Ovary (tissue), 9 donors: ENCODE measurements around the gene RAB3D. TPM values are rescaled to one million over a fixed set of nuclear protein-coding genes. Genes with fewer than 3 reads are reported as not detected.

Experiments
- DNase-seq, 5 donors: peaks; one replicate each; pipeline ENCODE4 v3.0.0-alpha.2; 2019 to 2020
- H3K27ac ChIP-seq, 2 donors: fragments of 200-600 bp; one replicate each; pipeline versions ENCODE4 v1.5.1 to v1.8.0; 2019 to 2022
- H3K27me3 ChIP-seq: fragments of 200-600 bp; one replicate; pipeline ENCODE4 v1.8.0; 2022
- H3K36me3 ChIP-seq: fragments of 200-600 bp; sonication (generic); one replicate; pipeline ENCODE4 v1.5.1; 2019
- H3K4me1 ChIP-seq: one replicate; pipeline ENCODE4 v1.8.1; 2013; ENCODE audit warnings: mild to moderate bottlenecking, moderate library complexity; ENCODE audit not compliant: insufficient read depth
- H3K4me3 ChIP-seq: fragments of 200-600 bp; sonication (generic); one replicate; pipeline ENCODE4 v1.5.1; 2017
- H3K9me3 ChIP-seq, 2 donors: fragments of 200-600 bp in 1 of 2; sonication (generic) in 1 of 2; one replicate each; pipeline versions ENCODE4 v1.5.1 to v1.8.1; 2013 to 2019; ENCODE audit warnings: mild to moderate bottlenecking in 1 of 2, moderate library complexity in 1 of 2
- EP300 ChIP-seq: sonication (generic); formaldehyde crosslinking; IDR thresholded peaks from one replicate; pipeline ENCODE4 v1.6.1; 2017; ENCODE audit warnings: antibody characterized with exemption
- POLR2A ChIP-seq: fragments of 450-650 bp; IDR thresholded peaks from one replicate; pipeline ENCODE4 v1.6.1; 2017; ENCODE audit warnings: antibody characterized with exemption, mild to moderate bottlenecking, moderate library complexity
- WGBS, 3 donors: extraction: QIAGEN DNeasy Blood & Tissue Kit in 1 of 3; methylation state at CpG; one replicate each; pipeline versions ENCODE4 v1.1.5 to v1.1.7; 2013 to 2017; 5-methylcytosine and 5-hydroxymethylcytosine counted together
- intact Hi-C, 4 donors: fragments of 100-400 bp; cut with DNase I; formaldehyde crosslinking; loops; one replicate each; pipeline versions ENCODE4 v1.11.0 to v1.15.1; 2022 to 2023
- polyA plus RNA-seq, 2 donors: library from polyadenylated mRNA; stranded (reverse); fragments of 200-250 nt in 1 of 2; fragments of 350-450 nt in 1 of 2; fragmentation: Illumina TruSeq in 1 of 2; extraction: RNeasy Lipid Tissue Mini Kit (QIAGEN cat#74804) in 1 of 2; gene quantifications; one replicate each; pipeline ENCODE4 v1.2.3, GENCODE V29; 2013 to 2014
- total RNA-seq, 7 donors: library from RNA; depleted of rRNA in 2 of 7; stranded (reverse); fragments of >200 nt in 2 of 7; fragmentation: NEBNext Ultra II Directional in 3 of 7; extraction: Animal tissue kit (Norgen Biotek cat#: 25700) in 3 of 7; gene quantifications; one replicate each; pipeline versions ENCODE4 v1.1.0 to v1.2.4, GENCODE V29; 2016 to 2023
- TF ChIP-seq, protein P1 (sequence below), 3 donors: fragments of 450-650 bp in 2 of 3; fragments of 200-600 bp in 1 of 3; IDR thresholded peaks; one replicate each; pipeline versions ENCODE4 v1.5.1 to v1.8.0; 2016 to 2022; ENCODE audit warnings: antibody characterized with exemption in 3 of 3, mild to moderate bottlenecking in 1 of 3
- donor health status: DM: no; HTN: no; CAD: no; lungs with moderate emphysema.
- donor health status: DM: no; HTN: no; CAD: no.
- donor health status: Bipolar disorder and iron deficiency.
- donor health status: DM: yes; HTN: yes; CAD: no.
- donor health status: DM: no; HTN: no; CAD: no.
- donor health status: DM: yes; HTN: yes; CAD: no.

Gene RAB3D
- total and polyA plus RNA-seq, 9 donors, result 4.7 to 27.2 (median 16.5) TPM

- no peaks in the 10 kb centered on the region for H3K36me3 ChIP-seq
- peak; percentile 91 to 97 (median 93) for DNase-seq
- no peaks in the 10 kb centered on the region for H3K27me3 ChIP-seq
- no peaks in the 10 kb centered on the region for H3K4me1 ChIP-seq
- TF ChIP-seq, protein P1, sequence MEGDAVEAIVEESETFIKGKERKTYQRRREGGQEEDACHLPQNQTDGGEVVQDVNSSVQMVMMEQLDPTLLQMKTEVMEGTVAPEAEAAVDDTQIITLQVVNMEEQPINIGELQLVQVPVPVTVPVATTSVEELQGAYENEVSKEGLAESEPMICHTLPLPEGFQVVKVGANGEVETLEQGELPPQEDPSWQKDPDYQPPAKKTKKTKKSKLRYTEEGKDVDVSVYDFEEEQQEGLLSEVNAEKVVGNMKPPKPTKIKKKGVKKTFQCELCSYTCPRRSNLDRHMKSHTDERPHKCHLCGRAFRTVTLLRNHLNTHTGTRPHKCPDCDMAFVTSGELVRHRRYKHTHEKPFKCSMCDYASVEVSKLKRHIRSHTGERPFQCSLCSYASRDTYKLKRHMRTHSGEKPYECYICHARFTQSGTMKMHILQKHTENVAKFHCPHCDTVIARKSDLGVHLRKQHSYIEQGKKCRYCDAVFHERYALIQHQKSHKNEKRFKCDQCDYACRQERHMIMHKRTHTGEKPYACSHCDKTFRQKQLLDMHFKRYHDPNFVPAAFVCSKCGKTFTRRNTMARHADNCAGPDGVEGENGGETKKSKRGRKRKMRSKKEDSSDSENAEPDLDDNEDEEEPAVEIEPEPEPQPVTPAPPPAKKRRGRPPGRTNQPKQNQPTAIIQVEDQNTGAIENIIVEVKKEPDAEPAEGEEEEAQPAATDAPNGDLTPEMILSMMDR (IDR thresholded peaks at IDR 0.05), result peak; percentile 85 to 98 (median 97)
- no peak for TF ChIP-seq EP300
- no peak overlapping the region for H3K27ac ChIP-seq
- no peaks in the 10 kb centered on the region for H3K9me3 ChIP-seq
- peak overlapping the region; percentile 13 for H3K4me3 ChIP-seq
- WGBS, 3 donors, result 3% methylated on average over 39 to 41 of the region's 41 CpGs
- intact Hi-C loops, result loop anchor here in 3 of 4 donors (2.0 to 10.0 kb wide), 7 partner anchors 44 to 291 kb away; partner anchors contain the start of genes ELAVL3 (in 1 of the 3), EPOR (in 1 of the 3) and RAB3D (in 1 of the 3)
Measured at GRCh38 chr19:11293433-11294389, 45.7 kb downstream of the RAB3D start.

DNA sequence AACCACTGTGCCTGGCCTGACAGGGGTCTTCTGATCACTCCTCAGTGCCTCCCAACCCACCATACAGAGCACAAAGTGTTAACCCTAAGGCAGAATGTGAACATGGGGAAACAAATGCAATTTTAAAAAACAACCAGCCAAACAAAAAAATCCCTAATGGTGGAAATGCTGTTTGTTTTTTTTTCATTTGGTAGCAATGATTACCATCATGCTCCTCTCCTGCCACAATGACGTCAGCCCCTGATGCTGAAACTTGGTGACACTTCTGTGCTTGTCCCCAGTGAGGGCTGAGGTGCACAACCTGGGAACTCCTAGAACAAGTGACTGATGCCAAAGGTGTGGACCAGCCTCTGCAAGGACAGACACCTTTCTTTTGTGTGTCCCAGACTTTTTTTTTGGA, 47.5 kb downstream of the RAB3D start:
- intact Hi-C loops, result loop anchor here in 3 of 4 donors (5.0 to 10.0 kb wide), 6 partner anchors 45 to 293 kb away; partner anchors contain the start of genes ELAVL3 (in 1 of the 3), EPOR (in 1 of the 3) and RAB3D (in 1 of the 3)
- Histone ChIP-seq H3K27ac (no peak overlapping the region), H3K9me3 (no peaks in the 10 kb centered on the region), H3K36me3 (no peaks in the 10 kb centered on the region), H3K4me3 (no peak overlapping the region), H3K27me3 (no peaks in the 10 kb centered on the region), H3K4me1 (no peaks in the 10 kb centered on the region)
- no peak for DNase-seq
- WGBS, 3 donors, result 66 to 81% (median 74%) methylated on average over 1 of the region's 1 CpG
- no peak for TF ChIP-seq POLR2A
- no peak for TF ChIP-seq EP300
- TF ChIP-seq, protein P1 (IDR thresholded peaks at IDR 0.05), result no peak

DNA sequence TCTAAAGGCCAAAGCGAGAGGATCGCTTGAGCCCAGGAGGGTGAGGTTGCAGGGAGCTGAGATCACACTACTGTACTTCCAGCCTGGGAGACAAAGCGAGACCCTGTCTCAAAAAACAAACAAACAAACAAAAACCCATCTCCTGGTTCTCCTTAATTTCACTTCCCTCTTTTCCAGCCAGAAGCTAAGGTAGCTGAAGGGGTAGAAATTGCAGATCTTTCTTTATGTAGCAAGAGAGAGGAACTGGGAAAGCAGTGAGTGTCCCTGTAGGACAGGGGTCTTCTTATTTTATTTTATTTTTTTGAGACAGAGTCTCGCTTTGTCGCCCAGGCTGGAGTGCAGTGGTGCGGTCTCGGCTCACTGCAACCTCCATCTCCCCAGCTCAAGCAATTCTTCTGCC, 48.0 kb downstream of the RAB3D start:
- Histone ChIP-seq H3K36me3 (no peaks in the 10 kb centered on the region), H3K27me3 (no peaks in the 10 kb centered on the region), H3K4me3 (no peak overlapping the region), H3K4me1 (no peaks in the 10 kb centered on the region), H3K27ac (no peak overlapping the region), H3K9me3 (no peaks in the 10 kb centered on the region)
- WGBS, 3 donors, result 89 to 90% (median 90%) methylated on average over 7 of the region's 7 CpGs
- TF ChIP-seq, protein P1 (IDR thresholded peaks at IDR 0.05), result no peak
- TF ChIP-seq POLR2A (no peak), EP300 (no peak)
- no peak for DNase-seq
- intact Hi-C loops, result loop anchor here in 3 of 4 donors (5.0 to 10.0 kb wide), 6 partner anchors 46 to 293 kb away; partner anchors contain the start of genes ELAVL3 (in 1 of the 3), EPOR (in 1 of the 3) and RAB3D (in 1 of the 3)

GRCh38 chr19:11290256-11290655, 49.2 kb downstream of the RAB3D start:
- no peaks in the 10 kb centered on the region for H3K36me3 ChIP-seq
- no peaks in the 10 kb centered on the region for H3K9me3 ChIP-seq
- no peaks in the 10 kb centered on the region for H3K27me3 ChIP-seq
- 74 to 80% (median 75%) methylated on average over 4 of the region's 4 CpGs for WGBS, 3 donors
- TF ChIP-seq, protein P1 (IDR thresholded peaks at IDR 0.05), result no peak
- TF ChIP-seq POLR2A (no peak), EP300 (no peak)
- no peak overlapping the region for H3K4me3 ChIP-seq
- no peak overlapping the region for H3K27ac ChIP-seq
- no peak for DNase-seq
- H3K4me1 ChIP-seq, result no peaks in the 10 kb centered on the region
- intact Hi-C loops, result loop anchor here in 3 of 4 donors (5.0 to 10.0 kb wide), 6 partner anchors 47 to 295 kb away; partner anchors contain the start of genes ELAVL3 (in 1 of the 3), EPOR (in 1 of the 3) and RAB3D (in 1 of the 3)
